Skeletal muscle tissue (tissue), 4 donors: ENCODE results near the gene SETD5. TPM values are rescaled to one million over a fixed set of nuclear protein-coding genes. Genes with fewer than 3 reads are reported as not detected.

ENCODE experiments used
- H3K27ac ChIP-seq: one replicate; pipeline ENCODE4 v1.7.0; 2013; ENCODE audit warnings: mild to moderate bottlenecking, low read depth, low read length, inconsistent platforms
- H3K27me3 ChIP-seq, 3 donors: one replicate each; pipeline ENCODE4 v1.7.0; 2013; ENCODE audit warnings: low read length in 3 of 3; ENCODE audit not compliant: control insufficient read depth in 3 of 3, insufficient read depth in 3 of 3
- H3K36me3 ChIP-seq, 3 donors: one replicate each; pipeline ENCODE4 v1.7.0; 2013; ENCODE audit warnings: low read length in 3 of 3; ENCODE audit not compliant: control insufficient read depth in 3 of 3, insufficient read depth in 3 of 3
- H3K4me1 ChIP-seq, 3 donors: one replicate each; pipeline ENCODE4 v1.7.0; 2013; ENCODE audit warnings: low read length in 3 of 3, mild to moderate bottlenecking in 3 of 3; ENCODE audit not compliant: control insufficient read depth in 3 of 3, insufficient read depth in 3 of 3
- H3K4me3 ChIP-seq, 3 donors: one replicate each; pipeline ENCODE4 v1.7.0; 2013; ENCODE audit warnings: low read length in 3 of 3
- H3K9ac ChIP-seq, 3 donors: one replicate each; pipeline ENCODE4 v1.7.0; 2013; ENCODE audit warnings: low read length in 3 of 3, mild to moderate bottlenecking in 3 of 3, moderate library complexity in 2 of 3, low read depth in 1 of 3
- H3K9me3 ChIP-seq, 3 donors: one replicate each; pipeline ENCODE4 v1.7.0; 2013; ENCODE audit warnings: low read length in 3 of 3; ENCODE audit not compliant: control insufficient read depth in 3 of 3
- total RNA-seq: library from RNA; depleted of rRNA; stranded (reverse); fragments of >200 nt; gene quantifications from one replicate; pipeline ENCODE4 v1.2.3, GENCODE V29; 2014
- donor health status: Osteomylitis.

The SETD5 gene
- total RNA-seq, 1 donor from 2014 or later = 54.3 TPM

- H3K4me3 ChIP-seq = no peak overlapping the region
- no peaks in the 10 kb centered on the region for H3K27me3 ChIP-seq
- peaks cover 29 to 55% (median 54%) of the 10 kb centered on the region in 3 donors for H3K36me3 ChIP-seq
- H3K4me1 ChIP-seq = peaks cover 4 to 6% (median 5%) of the 10 kb centered on the region in 3 donors
- no peaks in the 10 kb centered on the region for H3K9me3 ChIP-seq
- no peak overlapping the region for H3K27ac ChIP-seq
- H3K9ac ChIP-seq = no peak overlapping the region
Observed at GRCh38 chr3:9428411-9428810, 31.0 kb downstream of the SETD5 start.

- Histone ChIP-seq H3K36me3 (peaks cover 50 to 78% (median 75%) of the 10 kb centered on the region in 3 donors), H3K27me3 (no peaks in the 10 kb centered on the region), H3K4me1 (no peaks in the 10 kb centered on the region), H3K27ac (no peak overlapping the region), H3K4me3 (no peak overlapping the region), H3K9ac (no peak overlapping the region), H3K9me3 (no peaks in the 10 kb centered on the region)
Observed at GRCh38 chr3:9430733-9431132, 33.3 kb downstream of the SETD5 start.

GRCh38 chr3:9433627-9434521, 36.5 kb downstream of the SETD5 start:
- Histone ChIP-seq H3K27ac (no peak overlapping the region), H3K36me3 (peaks cover 58 to 84% (median 82%) of the 10 kb centered on the region in 3 donors)

GRCh38 chr3:9435316-9435715, 37.9 kb downstream of the SETD5 start:
- H3K36me3 ChIP-seq = peaks cover 48 to 81% (median 80%) of the 10 kb centered on the region in 3 donors
- H3K27me3 ChIP-seq = no peaks in the 10 kb centered on the region
- no peaks in the 10 kb centered on the region for H3K9me3 ChIP-seq
- no peaks in the 10 kb centered on the region for H3K4me1 ChIP-seq
- H3K9ac ChIP-seq = no peak overlapping the region
- no peak overlapping the region for H3K27ac ChIP-seq
- H3K4me3 ChIP-seq = no peak overlapping the region

More at GRCh38 chr3:9433627-9434521, 36.5 kb downstream of the SETD5 start:
- Histone ChIP-seq H3K9ac (no peak overlapping the region), H3K27me3 (no peaks in the 10 kb centered on the region), H3K4me3 (no peak overlapping the region), H3K4me1 (no peaks in the 10 kb centered on the region), H3K9me3 (no peaks in the 10 kb centered on the region)

- no peak overlapping the region for H3K27ac ChIP-seq
- peaks cover 42 to 86% (median 84%) of the 10 kb centered on the region in 3 donors for H3K36me3 ChIP-seq
- H3K4me3 ChIP-seq = no peak overlapping the region
- H3K27me3 ChIP-seq = no peaks in the 10 kb centered on the region
- H3K9ac ChIP-seq = no peak overlapping the region
- no peaks in the 10 kb centered on the region for H3K4me1 ChIP-seq
- no peaks in the 10 kb centered on the region for H3K9me3 ChIP-seq
Observed at GRCh38 chr3:9439331-9439730, 41.9 kb downstream of the SETD5 start.

GRCh38 chr3:9441501-9442221, 44.2 kb downstream of the SETD5 start:
- H3K36me3 ChIP-seq = peaks cover 35 to 82% (median 77%) of the 10 kb centered on the region in 3 donors
- H3K9me3 ChIP-seq = no peaks in the 10 kb centered on the region
- H3K4me3 ChIP-seq = no peak overlapping the region
- no peak overlapping the region for H3K27ac ChIP-seq
- no peaks in the 10 kb centered on the region for H3K4me1 ChIP-seq
- H3K27me3 ChIP-seq = no peaks in the 10 kb centered on the region
- no peak overlapping the region for H3K9ac ChIP-seq

- Histone ChIP-seq H3K4me1 (no peaks in the 10 kb centered on the region), H3K36me3 (peaks cover 47 to 79% (median 77%) of the 10 kb centered on the region in 3 donors), H3K9ac (no peak overlapping the region), H3K4me3 (no peak overlapping the region), H3K9me3 (no peaks in the 10 kb centered on the region), H3K27ac (no peak overlapping the region), H3K27me3 (no peaks in the 10 kb centered on the region)
Observed at GRCh38 chr3:9448071-9448470, 50.7 kb downstream of the SETD5 start.

- H3K9me3 ChIP-seq = no peaks in the 10 kb centered on the region
- no peak overlapping the region for H3K27ac ChIP-seq
- no peaks in the 10 kb centered on the region for H3K27me3 ChIP-seq
- peaks cover 45 to 78% (median 76%) of the 10 kb centered on the region in 3 donors for H3K36me3 ChIP-seq
- H3K4me3 ChIP-seq = no peak overlapping the region
- no peak overlapping the region for H3K9ac ChIP-seq
- H3K4me1 ChIP-seq = no peaks in the 10 kb centered on the region
Observed at GRCh38 chr3:9448643-9449042, 51.2 kb downstream of the SETD5 start.

- Histone ChIP-seq H3K27ac (no peak overlapping the region), H3K36me3 (peaks cover 40 to 68% (median 68%) of the 10 kb centered on the region in 3 donors), H3K9me3 (no peaks in the 10 kb centered on the region), H3K27me3 (no peaks in the 10 kb centered on the region), H3K4me3 (no peak overlapping the region), H3K9ac (no peak overlapping the region), H3K4me1 (no peaks in the 10 kb centered on the region)
Observed at GRCh38 chr3:9450126-9450525, 52.7 kb downstream of the SETD5 start.

- H3K9me3 ChIP-seq = no peaks in the 10 kb centered on the region
- no peak overlapping the region for H3K27ac ChIP-seq
- no peaks in the 10 kb centered on the region for H3K27me3 ChIP-seq
- no peak overlapping the region for H3K9ac ChIP-seq
- no peaks in the 10 kb centered on the region for H3K4me1 ChIP-seq
- H3K4me3 ChIP-seq = no peak overlapping the region
- peaks cover 37 to 70% (median 65%) of the 10 kb centered on the region in 3 donors for H3K36me3 ChIP-seq
Observed at GRCh38 chr3:9450991-9451390, 53.6 kb downstream of the SETD5 start.
